ENCODE data around the gene RAB28.

RAB28 gene

GRCh38 chr4:13504374-13504773 is 20.2 kb upstream of the RAB28 start:
- no peak for DNase-seq

GRCh38 chr4:13498469-13498868 is 14.3 kb upstream of the RAB28 start:
- no peak for DNase-seq

GRCh38 chr4:13496605-13497004 is 12.5 kb upstream of the RAB28 start:
- DNase-seq, result no peak

GRCh38 chr4:13495753-13496152 is 11.6 kb upstream of the RAB28 start:
- DNase-seq, result no peak

GRCh38 chr4:13493793-13494192 is 9.7 kb upstream of the RAB28 start:
- DNase-seq, result no peak

- DNase-seq, result no peak
These were observed 8.6 kb upstream of the RAB28 start for GRCh38 chr4:13492747-13493146.

GRCh38 chr4:13484749-13485221 is 645 bp upstream of the RAB28 start:
- peak; percentile 52 to 73 for DNase-seq

- peak in 1 of 2 donors; percentile 31 for DNase-seq
These were observed 395 bp downstream of the RAB28 start for GRCh38 chr4:13483768-13484121.

GRCh38 chr4:13483136-13483767 is 888 bp downstream of the RAB28 start:
- DNase-seq, result peak in 1 of 2 donors; percentile 2

GRCh38 chr4:13481569-13481968 is 2.6 kb downstream of the RAB28 start:
- DNase-seq, result no peak

- no peak for DNase-seq
These were observed 5.4 kb downstream of the RAB28 start for GRCh38 chr4:13478707-13479106.

- DNase-seq, result no peak
These were observed 6.0 kb downstream of the RAB28 start for GRCh38 chr4:13478131-13478530.

- DNase-seq, result no peak
These were observed 7.2 kb downstream of the RAB28 start for GRCh38 chr4:13476915-13477314.

- DNase-seq, result no peak
These were observed 8.0 kb downstream of the RAB28 start for GRCh38 chr4:13476152-13476551.

- DNase-seq, result no peak
These were observed 12.7 kb downstream of the RAB28 start for GRCh38 chr4:13471400-13471799.

- DNase-seq, result no peak
These were observed 13.8 kb downstream of the RAB28 start for GRCh38 chr4:13470379-13470778.

GRCh38 chr4:13464973-13465372 is 19.2 kb downstream of the RAB28 start:
- DNase-seq, result no peak

- DNase-seq, result no peak
These were observed 19.6 kb downstream of the RAB28 start for GRCh38 chr4:13464543-13464942.

- DNase-seq, result no peak
These were observed 22.8 kb downstream of the RAB28 start for GRCh38 chr4:13461191-13461905.

- no peak for DNase-seq
These were observed 28.7 kb downstream of the RAB28 start for GRCh38 chr4:13455411-13455810.

- DNase-seq, result no peak
These were observed 29.4 kb downstream of the RAB28 start for GRCh38 chr4:13454786-13455185.

- DNase-seq, result peak in 1 of 2 donors; percentile 9
These were observed 31.1 kb downstream of the RAB28 start for GRCh38 chr4:13452927-13453579.

- DNase-seq, result no peak
These were observed 34.5 kb downstream of the RAB28 start for GRCh38 chr4:13449590-13449989.
